Stimulated activated CD4-positive, alpha-beta T cell treated with anti-CD3 and anti-CD28 coated beads, Interleukin-4, amount 100 ng/mL, for 4 hours (primary cell): Measurements from ENCODE around the gene FXYD3.
A peak's percentile ranks its signal among the peaks of the same experiment; 100 is the strongest.
"Not testable (repeated sequence)": the region's sequence is repeated elsewhere in the genome, so short reads cannot be mapped to it uniquely, and the experiment has no call there.

ENCODE experiments used
- DNase-seq, 2 experiments: peaks; one replicate each; pipeline ENCODE4 v3.0.0-alpha.2; 2020

FXYD3 gene

GRCh38 chr19:35087393-35087792, 28.2 kb upstream of the FXYD3 start:
- DNase-seq, result no peak

DNA sequence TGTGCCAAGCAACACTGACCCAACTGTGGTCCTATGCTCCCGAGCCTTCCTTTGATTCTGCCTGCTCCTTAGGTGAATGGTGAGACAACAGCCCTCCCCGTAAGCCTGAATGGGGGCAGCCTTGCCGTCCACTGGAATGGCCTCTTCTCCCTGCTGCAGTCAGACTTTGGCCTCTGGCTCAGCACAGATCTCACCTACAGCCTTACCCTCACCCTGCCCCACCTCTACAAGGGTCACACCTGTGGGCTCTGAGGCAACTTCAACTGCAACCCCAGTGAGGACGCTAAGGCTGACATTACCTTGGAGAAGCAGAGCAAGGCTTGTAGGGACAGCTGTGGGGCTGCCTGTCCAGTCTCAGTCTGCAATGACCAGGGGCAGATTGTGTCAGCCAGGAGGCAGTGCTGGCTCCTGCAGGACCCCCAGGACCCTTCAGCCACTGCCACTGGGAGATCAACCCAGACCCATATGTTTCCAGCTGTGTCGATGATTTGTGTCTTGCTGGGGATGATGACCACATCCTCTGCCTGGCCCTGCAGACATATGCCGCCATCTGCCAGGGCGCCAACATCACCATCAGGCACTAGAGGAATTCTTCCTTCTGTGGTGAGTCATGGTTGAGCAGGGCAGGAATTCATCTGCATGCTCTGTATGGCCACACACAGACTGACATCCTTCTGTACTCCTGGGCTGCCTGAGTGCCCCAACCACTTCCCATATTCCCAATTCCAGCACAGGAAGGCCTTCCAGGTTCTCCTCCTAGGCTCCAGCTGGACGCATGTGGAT, 27.3 kb upstream of the FXYD3 start:
- no peak for DNase-seq

GRCh38 chr19:35089554-35089953, 26.1 kb upstream of the FXYD3 start:
- no peak for DNase-seq

DNA sequence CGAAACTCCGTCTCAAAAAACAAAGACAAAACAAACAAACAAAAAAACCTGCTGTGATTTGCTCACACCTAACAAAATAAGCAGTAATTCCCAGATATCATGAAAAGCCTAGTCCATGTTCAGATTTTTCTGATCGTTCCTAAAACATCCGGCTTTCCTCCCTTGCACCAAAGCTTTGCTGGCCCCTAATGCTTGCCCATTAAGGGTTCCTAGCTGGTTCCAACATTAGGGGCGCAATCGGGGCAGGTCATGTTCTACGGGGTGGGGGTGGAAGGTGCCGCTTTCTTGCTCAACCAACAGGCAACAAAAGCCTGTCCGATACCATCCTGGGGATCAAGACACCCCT, 25.5 kb upstream of the FXYD3 start:
- DNase-seq, result no peak

DNA sequence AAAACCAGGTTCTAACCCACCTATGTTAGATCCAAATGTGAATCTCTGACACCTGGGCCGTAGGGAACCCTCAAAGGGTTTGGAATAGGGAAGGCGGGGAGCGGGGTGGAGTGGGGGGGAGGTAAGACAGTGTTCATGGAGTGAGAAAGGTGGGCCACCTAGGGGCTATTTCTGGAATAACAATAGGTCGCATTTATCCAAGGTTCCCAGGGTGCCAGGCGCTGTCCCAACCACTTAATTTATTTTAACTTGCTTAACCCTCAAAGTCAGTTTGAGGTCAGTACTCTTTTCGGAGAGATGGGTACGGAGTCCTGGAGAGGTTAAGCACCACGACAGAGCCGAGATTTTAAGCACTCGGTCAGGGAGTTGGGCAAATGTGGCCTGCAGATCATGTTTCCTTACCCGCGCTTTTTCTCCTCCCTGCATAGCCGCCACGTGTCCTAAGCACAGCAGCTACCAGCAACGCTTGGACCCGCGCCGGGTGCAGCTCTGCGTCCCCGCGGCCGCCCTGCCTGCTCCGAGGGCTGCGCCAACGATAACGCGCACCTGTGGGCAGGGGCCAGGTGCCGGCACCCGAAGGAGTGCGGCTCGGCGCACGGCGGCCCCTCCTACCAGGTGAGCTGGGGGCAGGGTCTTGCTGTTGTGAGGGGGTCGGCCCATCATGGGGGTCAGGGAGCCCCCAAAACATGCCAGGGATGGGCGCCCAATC, 25.0 kb upstream of the FXYD3 start:
- DNase-seq, result peak; percentile 9 to 14

DNA sequence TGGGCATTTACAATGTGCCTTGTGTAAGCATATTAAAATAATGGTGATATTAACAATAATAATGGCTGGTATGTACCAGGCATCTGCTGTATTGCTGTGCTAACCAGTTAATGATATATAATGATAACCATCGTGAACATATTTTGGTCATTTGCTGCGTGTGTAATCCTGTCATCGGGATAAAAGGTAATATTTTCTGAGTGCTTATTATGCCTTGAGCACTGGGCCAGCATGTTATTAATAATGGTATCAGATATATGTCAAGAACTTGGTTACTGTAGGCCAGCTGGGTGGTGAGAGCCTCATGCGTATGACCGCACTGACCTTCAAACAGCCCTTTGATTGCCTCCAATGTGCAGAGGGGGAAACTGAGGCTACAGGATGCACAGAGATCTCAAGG, 22.2 kb upstream of the FXYD3 start:
- no peak for DNase-seq

- DNase-seq, result no peak
Observed at GRCh38 chr19:35093941-35094647, 21.5 kb upstream of the FXYD3 start.

- no peak for DNase-seq
Observed at GRCh38 chr19:35094656-35095055, 21.0 kb upstream of the FXYD3 start.

- no peak for DNase-seq
Observed at GRCh38 chr19:35095667-35096368, 19.8 kb upstream of the FXYD3 start.

DNA sequence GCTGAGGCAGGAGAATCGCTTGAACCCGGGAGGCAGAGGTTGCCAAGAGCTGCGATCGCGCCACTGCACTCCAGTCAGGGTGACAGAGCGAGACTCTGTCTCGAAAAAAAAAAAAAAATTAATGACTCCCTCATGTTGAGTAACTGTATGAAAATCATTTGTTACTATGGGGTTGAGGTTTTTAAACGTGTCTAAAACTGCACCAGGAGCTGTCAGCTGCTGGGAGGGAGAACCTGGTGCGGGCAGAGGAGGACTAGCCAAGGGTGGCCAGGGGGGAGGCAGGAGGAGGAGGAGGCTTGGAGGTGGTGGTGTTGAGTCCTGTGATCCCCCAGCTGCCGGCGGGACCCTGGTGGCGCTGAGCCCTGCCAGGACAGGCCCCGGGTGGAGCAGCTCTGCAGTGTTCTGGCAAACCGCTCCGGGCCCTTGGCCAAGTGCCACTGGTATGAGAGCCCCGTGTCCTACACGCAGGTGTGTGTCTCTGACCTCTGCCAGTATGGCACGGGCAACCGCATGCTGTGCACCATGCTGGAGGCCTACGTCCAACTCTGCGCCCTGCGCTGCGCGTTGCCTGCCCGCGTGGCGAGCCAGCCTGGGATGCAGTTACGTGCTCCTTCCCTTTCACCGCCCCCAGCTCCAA, 17.1 kb upstream of the FXYD3 start:
- DNase-seq, result no peak

- no peak for DNase-seq
Observed at GRCh38 chr19:35099155-35099896, 16.3 kb upstream of the FXYD3 start.

DNA sequence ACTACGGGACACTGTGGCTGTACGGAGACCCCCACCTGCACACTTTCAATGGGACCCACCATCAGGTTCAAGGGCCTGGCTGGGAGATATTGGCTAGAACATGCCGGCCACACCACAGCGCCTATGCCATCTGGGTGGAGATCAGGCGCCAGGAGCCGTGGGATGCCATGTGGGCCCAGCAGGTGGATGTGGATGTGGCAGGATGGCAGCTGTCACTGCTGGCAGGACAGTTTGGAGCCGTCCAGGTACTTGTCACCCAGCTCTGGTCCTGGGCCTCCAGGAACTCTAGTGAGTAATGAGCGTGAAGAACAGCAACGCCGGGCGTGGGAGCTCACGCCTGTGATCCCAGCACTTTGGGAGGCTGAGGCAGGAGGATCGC, 15.7 kb upstream of the FXYD3 start:
- no peak for DNase-seq

- DNase-seq, result no peak
Observed at GRCh38 chr19:35100588-35101533, 14.8 kb upstream of the FXYD3 start.

- not testable (repeated sequence) for DNase-seq
Observed at GRCh38 chr19:35101949-35102348, 13.7 kb upstream of the FXYD3 start.

- not testable (repeated sequence) for DNase-seq
Observed at GRCh38 chr19:35103614-35104013, 12.0 kb upstream of the FXYD3 start.

- no peak for DNase-seq
Observed at GRCh38 chr19:35104361-35104760, 11.3 kb upstream of the FXYD3 start.

GRCh38 chr19:35105047-35105410, 10.6 kb upstream of the FXYD3 start:
- DNase-seq, result no peak

GRCh38 chr19:35105411-35106290, 10.0 kb upstream of the FXYD3 start:
- no peak for DNase-seq

DNA sequence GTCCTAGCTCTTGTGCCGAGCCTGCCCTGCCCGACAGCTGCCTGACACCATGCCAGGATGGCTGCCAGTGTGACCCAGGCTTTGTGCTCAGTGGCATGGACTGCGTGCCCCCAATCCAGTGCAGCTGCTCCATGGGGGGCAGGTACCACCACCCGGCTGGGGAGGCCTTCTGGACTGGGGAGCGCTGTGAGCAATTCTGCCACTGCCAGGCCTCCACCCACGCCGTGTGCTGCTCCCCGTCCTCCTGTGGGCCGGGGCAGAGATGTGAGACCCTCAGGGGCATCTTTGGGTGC, 9.4 kb upstream of the FXYD3 start:
- DNase-seq, result no peak

- DNase-seq, result no peak
Observed at GRCh38 chr19:35106898-35107541, 8.6 kb upstream of the FXYD3 start.
